Neural progenitor cell (in vitro differentiated cells): ENCODE measurements around the gene MAP7D3. TPM values are rescaled to one million over a fixed set of nuclear protein-coding genes. Genes with fewer than 3 reads are reported as not detected.

ENCODE experiments used
- DNase-seq: peaks from one replicate; pipeline ENCODE4 v3.0.0-alpha.2; 2016; ENCODE audit warnings: low spot score
- H2AFZ ChIP-seq: fragments of 200-600 bp; sonication (generic); replicated peaks from 2 replicates; pipeline ENCODE4 v1.6.1; 2016; ENCODE audit warnings: antibody characterized with exemption
- H3F3A ChIP-seq: fragments of 200-600 bp; sonication (generic); 2 replicates; pipeline ENCODE4 v1.6.1; 2016; ENCODE audit warnings: antibody characterized with exemption, low read depth
- H3K27ac ChIP-seq: fragments of 200-600 bp; sonication (generic); 2 replicates; pipeline ENCODE4 v1.5.1; 2016; ENCODE audit warnings: mild to moderate bottlenecking
- H3K27me3 ChIP-seq: fragments of 200-600 bp; sonication (generic); 2 replicates; pipeline ENCODE4 v1.6.1; 2016; ENCODE audit warnings: mild to moderate bottlenecking, moderate library complexity
- H3K36me3 ChIP-seq: fragments of 200-600 bp; sonication (generic); 2 replicates; pipeline ENCODE4 v1.5.1; 2016
- H3K4me1 ChIP-seq: fragments of 200-600 bp; sonication (generic); 2 replicates; pipeline ENCODE4 v1.6.1; 2016; ENCODE audit warnings: mixed run types
- H3K4me2 ChIP-seq: fragments of 200-600 bp; sonication (generic); 2 replicates; pipeline ENCODE4 v1.6.1; 2016
- H3K4me3 ChIP-seq: fragments of 200-600 bp; sonication (generic); 2 replicates; pipeline ENCODE4 v1.5.1; 2016
- H3K79me2 ChIP-seq: fragments of 200-600 bp; sonication (generic); 2 replicates; pipeline ENCODE4 v1.6.1; 2016; ENCODE audit warnings: low read depth
- H3K9ac ChIP-seq: fragments of 200-600 bp; sonication (generic); 2 replicates; pipeline ENCODE4 v1.6.1; 2016
- H3K9me3 ChIP-seq: fragments of 200-600 bp; sonication (generic); 2 replicates; pipeline ENCODE4 v1.5.1; 2016; ENCODE audit warnings: low read depth
- H4K20me1 ChIP-seq: fragments of 200-600 bp; sonication (generic); 2 replicates; pipeline ENCODE4 v1.6.1; 2016; ENCODE audit warnings: low read depth
- H3K27ac Mint-ChIP-seq: 3 replicates; pipeline ENCODE4 v1.8.0; 2021; ENCODE audit warnings: mixed read lengths
- H3K27me3 Mint-ChIP-seq: 2 replicates; pipeline ENCODE4 v1.8.0; 2022; ENCODE audit warnings: low read depth, mild to moderate bottlenecking, inconsistent platforms, moderate library complexity, mixed read lengths; ENCODE audit not compliant: insufficient read depth
- H3K36me3 Mint-ChIP-seq: 3 replicates; pipeline ENCODE4 v1.8.0; 2021; ENCODE audit warnings: mixed read lengths
- H3K4me1 Mint-ChIP-seq: 3 replicates; pipeline ENCODE4 v1.8.0; 2021; ENCODE audit warnings: mixed read lengths
- H3K4me3 Mint-ChIP-seq: 3 replicates; pipeline ENCODE4 v1.8.0; 2021; ENCODE audit warnings: mild to moderate bottlenecking, moderate library complexity, mixed read lengths
- H3K9me3 Mint-ChIP-seq: 3 replicates; pipeline ENCODE4 v1.8.0; 2020; ENCODE audit warnings: mixed read lengths
- EZH2 ChIP-seq: fragments of 200-600 bp; sonication (generic); IDR thresholded peaks from 2 replicates; pipeline ENCODE4 v1.6.1; 2017; ENCODE audit warnings: antibody characterized with exemption, mild to moderate bottlenecking, moderate library complexity
- EZH2phosphoT487 ChIP-seq: fragments of 200-600 bp; sonication (generic); IDR thresholded peaks from 2 replicates; pipeline ENCODE4 v1.6.1; 2017; ENCODE audit warnings: antibody characterized with exemption
- total RNA-seq: library from RNA; depleted of rRNA; stranded (reverse); fragments of >200 nt; gene quantifications from 2 replicates; pipeline ENCODE4 v1.2.3, GENCODE V29; 2015; ENCODE audit warnings: low replicate concordance
- TF ChIP-seq, protein P1 (sequence below): fragments of 200-600 bp; sonication (generic); IDR thresholded peaks from 2 replicates; pipeline ENCODE4 v1.5.1; 2017; ENCODE audit warnings: antibody characterized with exemption, mild to moderate bottlenecking

Gene MAP7D3
- total RNA-seq, 1 donor from 2014 or later: 27.1 TPM

DNA sequence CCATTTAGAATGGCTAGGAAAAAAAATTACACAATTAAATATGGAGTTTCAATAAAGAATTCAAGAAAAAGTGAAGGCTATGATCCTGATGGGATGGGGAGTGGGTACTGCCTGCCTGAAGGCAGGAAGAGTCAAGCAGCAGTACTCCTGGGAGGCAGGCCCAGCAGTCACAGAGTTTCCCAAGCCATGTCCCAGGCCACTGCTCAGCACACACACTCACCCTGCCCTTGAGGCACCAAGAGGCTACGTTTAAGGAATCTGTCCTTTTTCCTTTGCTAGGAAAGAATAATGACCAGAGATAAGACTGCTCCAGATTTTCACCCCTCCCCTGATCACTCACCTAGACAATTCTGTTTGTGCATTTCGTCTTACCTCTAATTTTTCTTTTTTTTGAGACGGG, 30.2 kb downstream of the MAP7D3 start:
- Mint-ChIP-seq H3K27me3 (no peaks in the 10 kb centered on the region), H3K4me1 (no peaks in the 10 kb centered on the region), H3K27ac (no peak overlapping the region), H3K9me3 (no peaks in the 10 kb centered on the region), H3K4me3 (no peak overlapping the region), H3K36me3 (peaks cover 14% of the 10 kb centered on the region)
- DNase-seq: no peak
- no peaks in the 10 kb centered on the region for H3K4me1 ChIP-seq
- no peak overlapping the region for H3K9ac ChIP-seq
- H3K4me3 ChIP-seq: no peak overlapping the region
- TF ChIP-seq, protein P1, sequence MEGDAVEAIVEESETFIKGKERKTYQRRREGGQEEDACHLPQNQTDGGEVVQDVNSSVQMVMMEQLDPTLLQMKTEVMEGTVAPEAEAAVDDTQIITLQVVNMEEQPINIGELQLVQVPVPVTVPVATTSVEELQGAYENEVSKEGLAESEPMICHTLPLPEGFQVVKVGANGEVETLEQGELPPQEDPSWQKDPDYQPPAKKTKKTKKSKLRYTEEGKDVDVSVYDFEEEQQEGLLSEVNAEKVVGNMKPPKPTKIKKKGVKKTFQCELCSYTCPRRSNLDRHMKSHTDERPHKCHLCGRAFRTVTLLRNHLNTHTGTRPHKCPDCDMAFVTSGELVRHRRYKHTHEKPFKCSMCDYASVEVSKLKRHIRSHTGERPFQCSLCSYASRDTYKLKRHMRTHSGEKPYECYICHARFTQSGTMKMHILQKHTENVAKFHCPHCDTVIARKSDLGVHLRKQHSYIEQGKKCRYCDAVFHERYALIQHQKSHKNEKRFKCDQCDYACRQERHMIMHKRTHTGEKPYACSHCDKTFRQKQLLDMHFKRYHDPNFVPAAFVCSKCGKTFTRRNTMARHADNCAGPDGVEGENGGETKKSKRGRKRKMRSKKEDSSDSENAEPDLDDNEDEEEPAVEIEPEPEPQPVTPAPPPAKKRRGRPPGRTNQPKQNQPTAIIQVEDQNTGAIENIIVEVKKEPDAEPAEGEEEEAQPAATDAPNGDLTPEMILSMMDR: no peak
- no peak for TF ChIP-seq EZH2phosphoT487
- no peak for TF ChIP-seq EZH2
- no peaks in the 10 kb centered on the region for H3F3A ChIP-seq
- H3K27ac ChIP-seq: no peak overlapping the region
- H3K27me3 ChIP-seq: no peaks in the 10 kb centered on the region
- H3K4me2 ChIP-seq: no peak overlapping the region
- H2AFZ ChIP-seq: no peak overlapping the region
- no peaks in the 10 kb centered on the region for H3K79me2 ChIP-seq
- H3K36me3 ChIP-seq: no peaks in the 10 kb centered on the region
- H3K9me3 ChIP-seq: no peaks in the 10 kb centered on the region
- no peaks in the 10 kb centered on the region for H4K20me1 ChIP-seq

DNA sequence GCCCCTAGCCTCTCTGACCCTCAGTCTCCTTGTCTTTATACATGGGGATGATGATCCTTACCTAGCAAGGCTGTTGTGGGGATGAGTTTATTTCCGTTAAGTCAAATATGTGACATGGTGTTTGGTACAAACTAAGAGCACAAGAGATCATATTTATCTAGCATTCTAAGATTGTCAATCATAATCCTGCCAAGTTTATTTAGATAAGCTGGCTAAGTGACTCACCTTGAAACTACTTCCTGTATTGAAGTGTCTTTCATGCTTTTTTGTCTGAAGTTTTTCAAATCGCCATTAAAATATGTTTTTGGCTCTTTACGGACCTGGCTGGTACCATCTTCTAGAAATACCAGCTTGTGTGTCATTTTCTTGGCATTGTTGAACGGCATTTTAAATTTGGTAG, 30.7 kb downstream of the MAP7D3 start:
- Histone ChIP-seq H3K27ac (no peak overlapping the region), H4K20me1 (no peaks in the 10 kb centered on the region), H3K36me3 (no peaks in the 10 kb centered on the region), H3K79me2 (no peaks in the 10 kb centered on the region), H2AFZ (no peak overlapping the region), H3K4me1 (no peaks in the 10 kb centered on the region), H3F3A (no peaks in the 10 kb centered on the region), H3K4me2 (no peak overlapping the region), H3K27me3 (no peaks in the 10 kb centered on the region), H3K9ac (no peak overlapping the region), H3K4me3 (no peak overlapping the region), H3K9me3 (no peaks in the 10 kb centered on the region)
- no peak overlapping the region for H3K4me3 Mint-ChIP-seq
- no peaks in the 10 kb centered on the region for H3K27me3 Mint-ChIP-seq
- no peaks in the 10 kb centered on the region for H3K9me3 Mint-ChIP-seq
- no peaks in the 10 kb centered on the region for H3K4me1 Mint-ChIP-seq
- H3K36me3 Mint-ChIP-seq: peaks cover 10% of the 10 kb centered on the region
- TF ChIP-seq EZH2phosphoT487 (no peak), EZH2 (no peak)
- TF ChIP-seq, protein P1: no peak
- no peak for DNase-seq
- no peak overlapping the region for H3K27ac Mint-ChIP-seq

DNA sequence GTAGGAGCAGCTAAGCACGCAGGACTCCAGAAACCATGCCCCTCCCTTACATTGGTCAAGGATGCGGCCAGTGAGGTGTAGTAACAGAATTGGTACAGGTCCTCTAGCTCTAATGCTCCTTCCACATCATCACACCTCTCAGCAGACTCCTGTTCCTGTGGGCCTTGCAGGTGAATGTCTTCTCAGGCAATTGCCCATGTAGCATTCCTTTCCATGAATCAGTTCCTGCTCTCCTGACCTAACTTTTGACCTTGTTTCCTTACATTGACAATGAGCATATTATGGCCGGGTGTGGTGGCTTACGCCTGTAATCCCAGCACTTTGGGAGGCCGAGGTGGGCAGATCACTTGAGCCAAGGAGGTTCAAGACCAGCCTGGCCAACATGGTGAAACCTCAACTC, 31.3 kb downstream of the MAP7D3 start:
- no peak overlapping the region for H3K27ac ChIP-seq
- H3K27ac Mint-ChIP-seq: no peak overlapping the region
- no peaks in the 10 kb centered on the region for H3K79me2 ChIP-seq
- no peaks in the 10 kb centered on the region for H3K9me3 ChIP-seq
- no peak for TF ChIP-seq EZH2phosphoT487
- H2AFZ ChIP-seq: no peak overlapping the region
- H3K9me3 Mint-ChIP-seq: no peaks in the 10 kb centered on the region
- H3K4me1 ChIP-seq: no peaks in the 10 kb centered on the region
- H3K27me3 Mint-ChIP-seq: no peaks in the 10 kb centered on the region
- peaks cover 9% of the 10 kb centered on the region for H3K36me3 Mint-ChIP-seq
- no peak overlapping the region for H3K4me3 ChIP-seq
- H3K4me2 ChIP-seq: no peak overlapping the region
- no peaks in the 10 kb centered on the region for H3F3A ChIP-seq
- no peaks in the 10 kb centered on the region for H3K4me1 Mint-ChIP-seq
- no peaks in the 10 kb centered on the region for H3K27me3 ChIP-seq
- H4K20me1 ChIP-seq: no peaks in the 10 kb centered on the region
- H3K36me3 ChIP-seq: no peaks in the 10 kb centered on the region
- H3K4me3 Mint-ChIP-seq: no peak overlapping the region
- no peak overlapping the region for H3K9ac ChIP-seq
- no peak for DNase-seq

DNA sequence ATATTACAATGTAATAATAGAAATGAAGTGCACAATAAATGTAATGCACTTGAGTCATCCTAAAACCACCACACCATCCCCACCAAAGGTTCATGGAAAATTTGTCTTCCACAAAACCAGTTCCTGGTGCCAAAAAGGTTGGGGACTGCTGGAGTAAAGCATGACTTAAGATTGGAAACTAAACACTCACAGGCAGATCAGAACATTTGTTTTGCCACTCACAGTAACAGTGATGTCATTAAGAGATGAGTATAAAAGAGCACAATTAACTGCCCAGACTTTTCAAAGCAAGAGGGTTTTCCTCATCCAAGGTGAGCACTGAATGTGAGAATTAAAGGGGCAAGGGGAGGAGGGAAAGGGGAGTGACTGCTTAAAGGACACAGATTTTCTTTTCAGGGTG, 35.6 kb downstream of the MAP7D3 start:
- H3F3A ChIP-seq: no peaks in the 10 kb centered on the region
- H2AFZ ChIP-seq: no peak overlapping the region
- no peak for DNase-seq
- Mint-ChIP-seq H3K4me1 (peaks cover 6% of the 10 kb centered on the region), H3K27me3 (peaks cover 4% of the 10 kb centered on the region), H3K27ac (no peak overlapping the region), H3K4me3 (no peak overlapping the region), H3K9me3 (peaks cover under 1% of the 10 kb centered on the region), H3K36me3 (peaks cover 2% of the 10 kb centered on the region)
- H3K27me3 ChIP-seq: no peaks in the 10 kb centered on the region
- H3K4me1 ChIP-seq: no peaks in the 10 kb centered on the region
- H3K36me3 ChIP-seq: no peaks in the 10 kb centered on the region
- H3K9me3 ChIP-seq: no peaks in the 10 kb centered on the region
- H3K4me3 ChIP-seq: no peak overlapping the region
- H3K9ac ChIP-seq: no peak overlapping the region
- no peak for TF ChIP-seq EZH2
- TF ChIP-seq EZH2phosphoT487: no peak
- TF ChIP-seq, protein P1: no peak
- H3K4me2 ChIP-seq: no peak overlapping the region
- no peaks in the 10 kb centered on the region for H4K20me1 ChIP-seq
- H3K27ac ChIP-seq: no peak overlapping the region
- no peaks in the 10 kb centered on the region for H3K79me2 ChIP-seq
